NCI-H82 (cell line): ENCODE measurements around the gene AASS.
"Not testable (repeated sequence)": the region's sequence is repeated elsewhere in the genome, so short reads cannot be mapped to it uniquely, and the experiment has no call there.

Experiments used
- DNase-seq: peaks from one replicate; lab custom pipeline; 2025; lab: John Stamatoyannopoulos, UW

Gene AASS

DNA sequence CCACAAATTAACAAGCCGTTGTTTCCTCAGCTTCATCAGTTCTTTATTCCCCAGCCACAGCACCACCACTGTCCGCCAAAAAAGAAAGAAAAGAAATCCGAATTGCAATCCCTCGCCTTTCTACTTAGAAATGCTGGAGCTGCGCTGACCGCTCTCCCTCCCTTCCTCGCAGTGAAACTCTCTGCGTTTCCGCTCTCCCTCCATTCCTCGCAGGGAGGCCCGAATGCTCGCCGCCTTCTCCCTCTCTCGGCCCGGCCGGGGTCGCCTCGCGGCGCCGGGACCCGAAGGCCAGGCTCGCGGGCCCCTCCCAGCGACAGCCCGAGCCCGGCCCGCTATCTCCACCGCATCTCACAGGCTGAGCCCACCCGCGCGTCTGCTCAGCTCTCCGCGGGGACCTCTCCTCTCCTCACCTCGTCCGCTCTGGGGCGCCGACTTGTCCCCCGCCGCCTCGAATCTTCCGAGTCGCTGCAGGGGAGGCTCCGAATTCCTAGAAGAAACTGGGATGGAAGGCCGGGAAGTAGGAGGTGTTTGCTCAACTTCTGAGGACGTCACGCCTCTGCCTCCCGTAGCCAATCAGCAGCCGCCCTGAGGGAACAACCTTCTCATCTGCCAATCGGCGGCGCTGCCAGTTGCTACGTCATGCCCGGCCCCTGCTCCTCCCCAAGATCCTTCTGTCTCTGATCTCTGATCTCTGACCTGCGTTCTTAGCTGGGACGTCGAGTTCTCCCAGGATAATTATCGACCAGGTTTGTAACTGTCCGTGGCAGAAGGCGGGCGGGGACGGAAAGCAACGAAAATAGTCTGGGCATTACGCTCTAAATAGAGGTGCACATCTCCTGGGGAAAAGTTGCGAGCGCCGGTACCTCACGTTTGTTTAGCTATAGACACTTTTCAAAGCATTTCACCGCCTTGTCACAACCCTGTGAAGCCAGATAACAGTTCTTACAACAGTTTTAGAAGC is at the start of gene AASS:
TSS of gene AASS (minus strand) at position 499 of the 961 bp plus-strand sequence. CDS start 10,523 bp downstream, outside the sequence.
- peak; percentile 98 for DNase-seq

DNA sequence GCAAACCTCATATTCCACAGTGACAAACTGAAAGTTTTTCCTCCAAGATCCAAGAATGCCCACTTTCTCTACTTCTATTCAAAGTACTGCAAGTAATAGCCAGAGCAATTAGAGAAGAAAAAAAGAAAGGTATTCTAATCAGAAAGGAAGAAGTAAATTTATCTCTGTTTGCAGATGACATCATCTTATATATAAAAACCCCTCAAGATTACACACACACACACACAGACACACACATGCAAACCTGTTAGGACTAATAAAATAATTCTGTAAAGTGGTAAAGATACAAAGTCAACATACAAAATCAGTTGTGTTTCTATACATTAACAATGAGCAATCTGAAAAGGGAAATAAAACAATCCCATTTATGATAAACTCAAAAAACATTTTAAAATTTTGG is 44.7 kb upstream of the AASS start:
- DNase-seq = no peak

DNA sequence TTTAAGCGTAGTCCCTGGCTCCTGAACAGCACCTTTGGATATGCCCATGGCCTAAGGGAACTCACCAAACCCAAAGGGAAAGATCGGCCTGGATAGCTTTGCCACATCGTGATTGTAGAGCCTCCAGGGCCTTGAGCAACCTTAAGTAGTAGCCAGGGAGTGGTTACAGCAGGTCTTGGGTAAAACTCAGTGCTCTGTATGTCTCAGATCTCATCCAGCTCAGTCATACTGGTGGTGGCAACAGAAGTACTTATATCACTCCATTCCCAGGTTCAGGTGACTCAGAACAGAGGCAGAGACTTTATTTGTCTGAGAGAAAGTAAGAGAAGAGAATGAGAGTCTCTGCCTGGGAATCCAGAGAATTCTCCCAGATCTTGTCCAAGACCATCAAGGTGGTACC is 39.1 kb upstream of the AASS start:
- no peak for DNase-seq

DNA sequence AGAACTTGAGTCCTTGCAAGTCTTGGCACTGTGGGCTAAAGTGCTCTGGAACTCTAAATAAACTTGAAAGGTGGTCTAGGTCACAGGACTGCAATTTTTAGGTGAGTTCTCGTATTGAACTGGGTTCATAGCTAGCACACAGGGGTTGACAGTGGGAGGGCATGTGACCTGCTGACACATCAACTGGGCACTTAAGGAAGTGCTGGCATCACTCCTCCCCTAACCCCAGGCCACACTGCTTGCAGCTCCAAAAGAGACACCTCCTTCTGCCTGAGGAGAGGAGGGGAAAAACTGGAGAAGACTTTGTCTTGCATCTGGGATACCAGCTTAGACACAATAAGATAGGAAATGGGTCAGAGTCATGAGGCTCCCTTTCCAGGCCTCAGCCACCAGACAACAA is 38.0 kb upstream of the AASS start:
- DNase-seq = no peak

DNA sequence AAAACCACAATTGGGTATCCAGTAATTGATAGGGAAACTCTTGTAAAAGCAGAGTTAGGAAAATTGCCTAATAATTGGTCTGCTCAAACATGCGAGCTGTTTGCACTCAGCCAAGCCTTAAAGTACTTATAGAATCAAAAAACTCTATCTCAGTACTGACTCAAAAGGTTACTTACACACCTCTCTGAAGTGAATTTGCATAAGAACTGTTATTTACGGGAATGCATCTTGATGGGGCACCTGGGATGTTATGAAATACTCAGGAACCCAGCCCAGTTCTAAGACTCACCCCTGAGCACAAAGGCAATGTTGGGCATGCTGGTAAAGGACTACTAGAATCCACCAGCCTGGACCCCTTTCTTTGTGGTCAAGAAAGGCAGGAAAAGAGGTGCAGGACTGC is 28.1 kb upstream of the AASS start:
- DNase-seq = not testable (repeated sequence)

DNA sequence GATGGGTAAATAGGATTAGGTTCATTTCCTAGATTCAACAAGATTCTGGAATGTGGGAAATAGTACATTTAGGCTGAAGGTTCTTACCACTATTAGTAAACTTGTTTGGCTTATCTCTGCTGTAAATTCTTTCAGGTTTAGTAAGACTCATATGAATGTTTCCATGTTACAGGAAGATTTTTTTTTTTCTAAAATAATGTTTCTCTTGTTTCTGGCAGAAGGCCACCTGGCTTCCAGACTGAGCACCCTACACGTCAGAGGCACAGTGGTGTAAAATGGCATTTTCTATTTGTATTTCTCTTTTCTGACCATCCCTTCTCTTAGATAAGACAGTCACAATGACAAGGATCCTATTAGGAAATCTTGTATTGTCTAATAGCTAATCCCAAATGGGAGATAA is 22.7 kb upstream of the AASS start:
- no peak for DNase-seq

DNA sequence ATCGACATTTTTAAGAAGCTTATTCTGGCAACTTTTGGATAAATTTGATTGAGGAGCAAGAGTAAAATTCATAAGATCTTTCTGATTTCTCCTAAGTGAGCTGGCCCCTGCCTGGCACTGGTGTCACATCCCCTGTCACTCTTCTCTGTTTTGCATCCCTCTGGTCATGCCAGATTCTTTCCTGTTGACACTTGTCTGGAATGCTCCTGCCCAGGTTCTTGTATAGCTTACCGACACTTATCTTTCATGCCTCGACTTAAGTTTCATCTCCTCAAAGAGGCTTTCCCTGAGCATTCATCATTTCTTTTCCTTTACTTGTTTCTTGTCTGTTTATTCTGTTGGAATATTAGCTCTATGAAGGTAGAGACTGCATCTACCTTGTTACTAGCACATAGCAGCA is 22.2 kb upstream of the AASS start:
- no peak for DNase-seq

DNA sequence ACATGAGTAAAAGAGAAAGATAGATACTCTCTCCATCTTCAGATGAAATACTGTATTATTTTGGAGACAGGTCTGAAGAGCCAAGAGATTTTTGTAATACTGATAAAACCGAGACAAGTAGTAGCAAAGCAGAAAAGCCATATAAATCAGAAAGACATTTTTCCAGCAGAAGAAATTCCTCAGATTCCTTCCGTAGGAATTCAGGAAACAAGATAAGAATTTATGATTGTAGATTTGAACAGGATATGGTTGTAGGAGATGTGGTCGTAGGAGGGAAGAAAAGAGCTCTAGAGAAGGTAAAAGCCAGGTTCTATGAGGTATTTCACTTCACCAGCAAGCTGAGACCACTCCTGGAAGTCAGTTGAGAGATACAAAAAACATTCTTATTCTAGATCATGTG is 17.6 kb upstream of the AASS start:
- DNase-seq = no peak

DNA sequence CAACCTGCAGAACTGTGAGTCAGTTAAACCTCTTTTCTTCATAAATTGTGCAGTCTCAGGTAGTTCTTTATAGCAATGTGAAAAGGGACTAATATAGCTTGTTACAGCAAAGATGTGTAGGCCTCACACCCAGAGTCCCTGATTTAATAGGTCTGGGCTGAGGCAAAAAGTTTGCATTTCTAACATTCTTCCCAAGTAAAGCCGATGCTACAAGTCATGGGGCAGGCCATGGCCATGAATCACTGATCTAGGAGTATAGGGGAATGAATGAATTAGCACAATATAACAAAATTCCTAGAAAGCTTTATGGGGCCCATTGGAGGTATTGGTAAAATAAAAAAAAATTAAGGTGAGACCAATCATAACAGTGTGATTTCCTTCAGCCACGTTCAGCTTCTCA is 11.5 kb upstream of the AASS start:
- DNase-seq = no peak

DNA sequence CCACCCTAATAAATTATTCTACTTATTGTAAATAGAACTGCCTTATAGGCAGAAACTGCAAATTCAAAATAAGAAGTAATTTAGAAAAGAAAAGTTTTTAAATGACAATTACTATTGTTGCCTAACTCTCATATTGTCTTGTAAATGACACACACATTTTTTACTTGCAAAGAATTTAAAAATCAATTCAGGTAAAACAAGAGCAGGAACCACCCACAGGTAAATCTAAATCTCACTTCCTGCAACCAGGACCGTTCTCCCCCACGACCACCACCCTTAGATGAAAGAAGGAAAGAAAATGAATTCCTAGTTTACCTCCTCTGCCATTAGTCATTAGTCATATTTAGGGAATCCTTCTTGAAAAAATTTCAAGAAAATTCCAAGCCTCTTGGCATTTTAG is 4.8 kb upstream of the AASS start:
- DNase-seq = no peak

DNA sequence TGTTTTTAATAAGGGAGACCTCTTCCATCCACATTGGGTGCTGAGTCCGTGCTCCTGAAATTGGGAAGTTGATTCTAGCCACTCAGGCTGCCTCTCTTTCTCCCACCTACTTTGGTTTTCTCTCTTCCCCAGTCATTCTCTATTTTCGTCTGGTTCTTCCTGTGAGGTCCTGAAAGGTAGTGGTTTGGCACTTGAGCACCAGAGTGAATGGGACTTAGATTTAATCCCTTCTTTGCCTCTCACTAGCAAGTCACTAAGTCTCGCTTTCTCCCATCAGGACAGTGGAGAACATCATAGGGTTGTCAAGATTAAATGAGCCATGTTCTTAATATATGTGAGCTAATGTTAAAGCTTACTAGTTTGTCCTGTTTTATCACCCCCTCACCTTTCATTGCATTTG is 4.0 kb upstream of the AASS start:
- DNase-seq = no peak

DNA sequence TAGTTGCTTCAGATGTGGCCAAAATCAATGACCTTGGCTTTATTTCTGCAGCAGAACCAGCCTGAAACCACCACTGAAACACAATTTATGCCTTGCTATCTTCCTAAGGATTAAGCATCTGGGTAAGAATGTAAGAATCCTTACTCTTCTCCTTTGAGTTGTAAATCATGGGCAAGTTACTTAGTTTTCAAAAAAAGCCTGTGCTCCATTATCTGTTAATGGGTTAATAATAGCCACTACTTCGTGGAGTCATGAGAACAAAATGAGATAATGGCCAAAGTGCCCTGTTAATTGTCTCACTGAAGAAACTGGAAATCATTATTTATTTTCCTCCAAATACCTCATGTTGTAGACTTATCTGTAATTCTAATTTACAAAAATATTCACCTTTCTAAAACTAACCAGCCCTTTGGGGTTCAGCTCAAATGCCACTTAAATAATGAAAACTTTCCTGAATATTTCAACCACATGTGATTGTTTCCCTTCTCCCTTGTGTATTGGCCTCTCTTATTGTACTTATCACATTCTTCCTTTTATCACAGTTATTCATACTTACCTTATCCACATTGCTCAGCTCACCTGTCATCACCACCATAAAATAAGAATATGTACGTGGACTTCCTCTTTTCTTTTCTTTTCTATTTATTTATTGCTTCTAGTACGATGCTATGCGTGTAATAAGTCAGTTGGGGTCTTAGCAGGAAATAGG is 2.0 kb upstream of the AASS start:
- DNase-seq = no peak

DNA sequence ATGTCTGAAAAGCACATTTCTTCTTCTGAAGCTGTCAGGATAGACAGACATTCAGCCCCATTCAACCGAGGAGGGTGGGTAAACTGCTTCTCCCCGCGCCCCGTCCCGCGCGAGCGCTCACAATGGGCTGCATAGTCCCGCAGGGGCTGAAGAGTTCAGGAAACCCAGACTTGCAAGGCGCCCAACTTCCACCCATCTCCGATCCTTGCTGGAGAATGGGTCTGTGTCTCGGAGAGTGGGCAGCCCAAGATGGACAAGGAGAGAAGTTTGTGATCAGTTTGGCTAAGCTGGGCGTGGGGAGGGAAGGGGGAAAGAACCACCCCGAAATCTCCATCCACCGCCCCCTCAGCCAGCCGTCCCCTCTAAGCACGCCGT is 686 bp downstream of the AASS start:
- DNase-seq = peak; percentile 46

DNA sequence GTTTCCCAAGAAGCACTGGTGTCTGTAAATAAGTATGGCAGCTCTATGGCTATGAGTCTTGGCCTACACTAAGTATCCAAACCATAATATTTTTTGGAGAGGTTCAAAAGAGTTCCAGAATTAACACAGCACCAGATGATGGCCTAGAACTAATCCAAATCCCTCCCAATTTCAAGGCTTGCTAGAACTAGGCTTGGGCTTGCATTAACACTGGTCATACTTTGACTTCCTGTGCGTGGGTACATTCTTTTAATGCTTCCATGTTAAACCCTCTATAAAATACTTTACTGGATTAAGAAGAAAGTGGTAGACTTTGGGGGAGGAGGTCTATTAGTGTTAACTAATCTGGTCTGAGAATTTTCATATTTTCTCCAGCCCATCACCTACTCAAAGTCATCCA is 3.1 kb downstream of the AASS start:
- peak; percentile 23 for DNase-seq

DNA sequence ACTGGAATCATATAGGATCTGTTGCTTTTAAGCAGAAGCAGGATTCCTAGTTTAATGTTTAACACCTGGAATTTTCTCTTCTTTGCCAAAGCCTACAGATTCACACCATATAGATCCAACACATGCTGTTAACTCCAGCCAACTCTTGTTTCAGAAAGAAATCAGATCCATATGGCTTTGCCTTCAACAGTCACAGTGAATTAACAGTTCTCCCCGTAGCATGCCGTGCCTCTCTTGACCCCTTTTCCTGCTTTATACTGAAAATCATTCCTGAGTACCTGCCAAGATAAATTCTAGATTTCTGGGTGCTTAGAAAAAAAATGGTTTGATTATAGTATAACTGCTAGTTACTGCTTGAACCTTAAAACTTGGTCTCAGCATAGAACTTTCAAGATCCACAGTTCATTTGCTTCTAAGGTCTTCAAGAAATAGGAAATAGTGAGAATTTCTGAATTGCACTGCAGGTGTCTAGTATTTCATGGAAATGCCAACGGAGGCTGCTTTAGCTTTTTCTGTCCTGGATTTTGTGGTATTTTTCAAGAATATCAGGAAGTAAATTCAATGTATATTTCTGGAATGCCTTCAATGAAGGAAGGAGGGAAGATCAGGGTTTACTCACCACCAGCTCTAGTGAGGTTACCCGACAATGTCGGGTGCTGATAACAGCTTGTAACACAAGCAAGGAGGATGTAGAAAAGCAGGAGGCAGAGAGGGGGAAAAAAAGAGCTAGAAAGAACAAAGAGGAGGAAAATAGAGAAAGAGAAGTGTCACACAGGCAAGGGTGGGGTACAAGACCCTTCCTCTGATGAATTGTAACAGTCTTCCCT is 6.6 kb downstream of the AASS start:
- no peak for DNase-seq

DNA sequence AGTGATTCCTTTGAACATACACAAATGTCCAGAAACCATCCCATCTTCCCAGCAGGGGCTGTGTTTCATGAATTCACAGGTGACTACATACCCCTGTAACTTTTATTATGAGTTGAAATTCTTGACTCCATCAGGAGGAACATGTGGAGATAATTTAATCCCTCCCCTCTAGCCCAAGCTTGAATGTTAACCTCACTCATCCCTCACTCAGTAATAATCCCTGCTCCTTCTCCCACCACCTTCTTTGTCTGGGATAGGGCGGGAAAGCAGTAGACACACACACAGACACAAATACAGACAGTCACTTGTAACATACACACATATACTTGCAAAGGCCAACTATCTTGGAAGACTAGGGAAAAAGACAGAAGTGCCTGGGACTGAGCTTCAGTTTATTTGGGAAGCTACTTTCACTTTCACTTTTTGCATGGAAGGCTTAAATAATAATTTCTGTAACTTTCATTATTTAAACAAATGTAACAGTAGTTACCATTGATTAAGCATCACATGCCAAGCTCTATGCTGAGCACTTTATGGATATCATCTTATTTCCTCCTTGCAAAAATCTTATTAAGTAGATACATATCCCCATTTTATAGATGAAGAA is 7.3 kb downstream of the AASS start:
- peak; percentile 50 for DNase-seq

DNA sequence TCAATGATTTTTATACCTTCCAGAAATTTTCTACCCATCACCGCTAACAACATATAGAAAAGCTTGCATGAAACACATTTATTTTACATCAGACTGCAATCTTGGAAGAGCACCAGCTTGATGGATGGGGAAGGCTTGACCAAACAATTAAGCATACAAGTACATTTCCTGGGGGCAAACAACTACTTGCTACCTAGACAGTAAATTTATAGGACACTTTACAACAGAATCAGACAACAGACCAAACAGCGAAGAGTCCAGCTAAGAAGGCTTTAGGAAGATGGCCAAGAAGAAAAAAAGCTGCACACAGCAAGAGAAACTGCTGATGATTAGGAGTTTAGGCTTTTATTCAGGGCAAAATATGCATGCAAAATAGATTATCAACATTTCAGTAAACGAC is 8.0 kb downstream of the AASS start:
- DNase-seq = no peak

DNA sequence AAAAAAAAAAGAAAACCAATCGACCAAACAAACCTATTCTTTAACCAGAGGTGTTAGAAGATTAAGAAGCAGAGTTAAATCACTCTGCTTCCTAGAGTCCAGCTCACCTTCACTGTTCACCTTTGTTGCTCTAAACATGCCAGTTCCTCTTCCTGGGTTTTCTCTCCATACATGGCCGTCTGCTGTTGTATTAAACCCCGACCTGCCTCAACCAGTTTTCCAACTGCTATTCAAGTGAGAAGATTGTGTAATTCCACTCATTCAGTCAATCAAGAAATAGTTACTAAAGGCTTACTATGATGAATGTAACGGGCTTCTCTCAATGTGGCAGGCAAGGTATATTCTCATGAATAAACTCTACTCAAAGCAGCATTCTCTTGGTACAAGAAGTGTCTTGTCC is 8.8 kb downstream of the AASS start:
- DNase-seq = no peak

DNA sequence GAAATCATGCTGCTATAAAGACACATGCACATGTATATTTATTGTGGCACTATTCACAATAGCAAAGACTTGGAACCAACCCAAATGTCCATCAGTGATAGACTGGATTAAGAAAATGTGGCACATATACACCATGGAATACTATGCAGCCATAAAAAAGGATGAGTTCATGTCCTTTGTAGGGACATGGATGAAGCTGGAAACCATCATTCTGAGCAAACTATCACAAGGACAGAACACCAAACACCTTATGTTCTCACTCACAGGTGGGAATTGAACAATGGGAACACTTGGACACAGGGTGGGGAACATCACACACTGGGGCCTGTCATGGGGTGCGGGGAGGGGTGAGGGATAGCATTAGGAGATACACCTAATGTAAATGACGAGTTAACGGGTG is 9.3 kb downstream of the AASS start:
- DNase-seq = not testable (repeated sequence)

DNA sequence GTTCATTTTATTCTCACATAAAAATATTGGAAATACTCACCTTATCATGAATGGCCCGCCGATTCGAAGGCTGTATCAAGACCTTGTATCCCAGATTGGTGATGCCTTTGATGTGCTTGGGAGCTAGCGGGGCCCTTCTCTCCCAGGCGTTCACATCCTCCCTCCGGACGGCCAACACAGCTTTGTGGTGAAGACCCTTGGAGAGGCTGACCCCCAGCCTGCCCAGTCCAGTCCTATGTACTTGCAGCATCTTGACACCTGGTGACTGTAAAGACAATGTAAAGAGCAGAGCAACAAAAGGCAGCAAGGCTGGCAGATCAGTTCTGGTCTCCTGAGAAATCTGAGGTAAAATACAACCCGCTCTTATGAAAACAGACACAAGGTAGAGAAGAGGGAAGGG is 10.6 kb downstream of the AASS start:
- DNase-seq = no peak

DNA sequence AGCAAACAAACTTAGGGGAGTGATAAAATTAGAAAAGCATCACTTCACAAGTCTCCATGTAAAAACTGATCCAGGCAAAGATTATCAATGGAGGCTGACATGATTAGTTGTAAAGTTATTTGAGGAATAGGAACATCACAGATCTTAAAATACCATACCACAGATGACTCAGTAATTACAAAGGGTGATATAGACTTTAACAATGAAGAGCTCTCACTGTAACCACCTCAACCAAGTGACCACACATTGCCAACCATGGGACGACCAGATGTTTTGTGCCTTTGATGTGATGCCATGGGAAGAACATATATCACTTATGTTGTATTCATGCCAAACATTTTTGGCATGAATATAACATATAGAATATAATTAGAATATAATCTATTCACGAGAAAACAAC is 11.7 kb downstream of the AASS start:
- DNase-seq = no peak

DNA sequence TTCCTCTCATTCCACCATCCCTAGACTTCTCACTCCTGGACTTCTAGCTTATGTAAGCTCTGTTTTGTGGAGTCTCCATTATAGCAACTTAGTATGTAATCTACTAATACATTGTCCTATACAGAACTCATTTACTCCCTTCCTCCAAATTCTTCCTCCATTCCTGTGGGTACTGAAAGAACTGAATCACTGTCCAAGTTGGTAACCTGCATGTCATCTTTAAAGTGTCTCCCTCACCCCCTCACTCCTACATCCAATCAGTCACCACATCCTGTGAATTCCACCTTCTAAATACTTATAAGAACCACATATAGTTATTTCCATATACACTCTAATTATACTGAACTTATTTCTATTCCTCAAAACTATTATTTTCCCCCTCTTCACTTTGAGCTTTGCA is 20.3 kb downstream of the AASS start:
- no peak for DNase-seq
